Transverse colon (tissue), 4 donors: ENCODE measurements around the gene NAA40. TPM values are rescaled to one million over a fixed set of nuclear protein-coding genes. Genes with fewer than 3 reads are reported as not detected.

Experiments used
- DNase-seq: peaks from one replicate; pipeline ENCODE4 v3.0.0-alpha.2; 2019
- H3K27ac ChIP-seq, 4 donors: fragments of 200-600 bp; sonication (generic); 2 replicates each; pipeline ENCODE4 v1.5.1; 2016 to 2018; ENCODE audit warnings: inconsistent platforms in 4 of 4
- H3K27me3 ChIP-seq: fragments of 200-600 bp; sonication (generic); 2 replicates; pipeline ENCODE4 v1.5.1; 2017; ENCODE audit warnings: inconsistent platforms
- H3K36me3 ChIP-seq, 4 donors: fragments of 200-600 bp; sonication (generic); 2 replicates each; pipeline ENCODE4 v1.5.1; 2017 to 2019; ENCODE audit warnings: inconsistent platforms in 4 of 4
- H3K4me1 ChIP-seq, 4 donors: fragments of 200-600 bp; sonication (generic); 2 replicates each; pipeline ENCODE4 v1.5.1; 2017 to 2020; ENCODE audit warnings: inconsistent platforms in 4 of 4
- H3K4me3 ChIP-seq, 4 donors: fragments of 200-600 bp; sonication (generic); 1 replicate in 1 of 4; 2 replicates in 3 of 4; pipeline versions ENCODE4 v1.5.1 to v1.6.1; 2017 to 2019; ENCODE audit warnings: inconsistent platforms in 4 of 4
- H3K9me3 ChIP-seq, 2 donors: fragments of 200-600 bp; sonication (generic); 2 replicates each; pipeline ENCODE4 v1.5.1; 2017 to 2019; ENCODE audit warnings: inconsistent platforms in 2 of 2
- CTCF ChIP-seq, 5 experiments: fragments of 200-600 bp in 3 of 5; fragments of 450-650 bp in 2 of 5; sonication (generic) in 3 of 5; IDR thresholded peaks; 1 replicate in 2 of 5; 2 replicates in 3 of 5; pipeline ENCODE4 v1.5.1; 2016 to 2017; ENCODE audit warnings: antibody characterized with exemption in 5 of 5, inconsistent platforms in 3 of 5, mild to moderate bottlenecking in 2 of 5, moderate library complexity in 1 of 5
- EP300 ChIP-seq: sonication (generic); formaldehyde crosslinking; IDR thresholded peaks from one replicate; pipeline ENCODE4 v1.6.1; 2017; ENCODE audit warnings: antibody characterized with exemption, low read depth
- POLR2A ChIP-seq: fragments of 450-650 bp; IDR thresholded peaks from one replicate; pipeline ENCODE4 v1.6.1; 2016; ENCODE audit warnings: antibody characterized with exemption, mild to moderate bottlenecking, moderate library complexity
- POLR2AphosphoS5 ChIP-seq, 3 donors: sonication (generic); formaldehyde crosslinking; IDR thresholded peaks; one replicate each; pipeline ENCODE4 v1.6.1; 2016; ENCODE audit warnings: antibody characterized with exemption in 3 of 3
- WGBS, 2 donors: methylation state at CpG; one replicate each; pipeline ENCODE4 v1.1.5; 2018; ENCODE audit warnings: low coverage in 1 of 2; 5-methylcytosine and 5-hydroxymethylcytosine counted together
- in situ Hi-C, 4 donors: fragments of 200-750 bp; cut with MboI; loops; one replicate each; pipeline versions ENCODE4 v1.15.0 to v1.15.1; 2017; ENCODE audit warnings: low sequenced_read_pairs in 3 of 4, low pct_ligation_motif_present in 1 of 4, low pct_unique_long_range_greater_than_20kb in 1 of 4
- intact Hi-C: fragments of 100-400 bp; cut with DNase I; formaldehyde crosslinking; loops from one replicate; pipeline ENCODE4 v1.15.1; 2023; ENCODE audit warnings: low total_unique reads
- total RNA-seq, 4 donors: library from RNA; depleted of rRNA; stranded (reverse); fragments of >200 nt; gene quantifications; one replicate each; pipeline ENCODE4 v1.1.0, GENCODE V29; 2016

Gene NAA40
- total RNA-seq, 4 donors from 2014 or later: 25.8 to 36.6 (median 34.3) TPM

- DNase-seq: no peak
- H3K9me3 ChIP-seq: no peaks in the 10 kb centered on the region
- no peaks in the 10 kb centered on the region for H3K27me3 ChIP-seq
- H3K4me3 ChIP-seq: no peak overlapping the region
- TF ChIP-seq POLR2A: no peak
- TF ChIP-seq POLR2AphosphoS5 (IDR thresholded peaks at IDR 0.05): no peak
- no peak for TF ChIP-seq EP300
- no peak for TF ChIP-seq CTCF (IDR thresholded peaks at IDR 0.05)
- WGBS, 2 donors: 60 to 82% methylated on average over 1 to 10 of the region's 10 CpGs
- peaks cover 15 to 26% (median 20%) of the 10 kb centered on the region in 4 donors for H3K4me1 ChIP-seq
- H3K27ac ChIP-seq: no peak overlapping the region
- no peaks in the 10 kb centered on the region for H3K36me3 ChIP-seq
- in situ Hi-C loops: no loop called here
- intact Hi-C loops: no loop called here
These were observed 39.9 kb downstream of the NAA40 start for GRCh38 chr11:63978551-63979239.

DNA sequence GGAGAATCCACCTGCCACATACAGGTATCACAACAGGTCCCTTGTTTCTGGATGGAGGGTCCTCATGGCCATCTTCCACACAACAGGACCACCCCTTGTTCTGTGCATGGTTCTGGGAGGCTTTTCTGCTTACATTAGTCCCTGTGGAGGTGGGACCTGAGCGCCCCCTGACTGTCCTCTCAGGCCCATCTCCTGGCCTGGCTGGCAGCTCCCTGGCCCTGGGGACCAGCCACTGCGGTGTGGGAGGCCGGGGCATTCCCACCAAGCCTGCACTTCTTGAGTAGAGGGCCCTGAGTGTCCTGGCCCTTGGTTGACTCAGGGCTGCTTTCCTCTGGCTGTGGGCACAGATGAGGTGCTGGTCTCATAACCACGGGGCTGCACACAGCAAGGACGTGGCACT, 40.6 kb downstream of the NAA40 start:
- WGBS, 2 donors: 90 to 100% methylated on average over 2 to 5 of the region's 5 CpGs
- Histone ChIP-seq H3K27ac (no peak overlapping the region), H3K4me3 (no peak overlapping the region), H3K27me3 (no peaks in the 10 kb centered on the region), H3K9me3 (no peaks in the 10 kb centered on the region), H3K36me3 (no peaks in the 10 kb centered on the region), H3K4me1 (peaks cover 15 to 22% (median 18%) of the 10 kb centered on the region in 4 donors)
- intact Hi-C loops: no loop called here
- DNase-seq: no peak
- TF ChIP-seq CTCF (IDR thresholded peaks at IDR 0.05): no peak
- TF ChIP-seq POLR2AphosphoS5 (IDR thresholded peaks at IDR 0.05): no peak
- TF ChIP-seq POLR2A: no peak
- no peak for TF ChIP-seq EP300
- in situ Hi-C loops: no loop called here

- peak; percentile 60 for DNase-seq
- Histone ChIP-seq H3K4me3 (peak overlapping the region; percentile 84 to 100 (median 95)), H3K27ac (peak overlapping the region; percentile 84 to 95 (median 92)), H3K27me3 (no peaks in the 10 kb centered on the region), H3K4me1 (peaks cover 10 to 26% (median 16%) of the 10 kb centered on the region in 4 donors), H3K36me3 (peaks cover 0 to 6% (median 2%) of the 10 kb centered on the region in 4 donors), H3K9me3 (no peaks in the 10 kb centered on the region)
- TF ChIP-seq CTCF (IDR thresholded peaks at IDR 0.05): no peak
- no peak for TF ChIP-seq EP300
- TF ChIP-seq POLR2AphosphoS5 (IDR thresholded peaks at IDR 0.05): no peak
- no peak for TF ChIP-seq POLR2A
- intact Hi-C loops (no loop called here), in situ Hi-C loops (no loop called here)
- WGBS, 2 donors: 0% methylated on average over 18 of the region's 18 CpGs; no CpG with 5 or more reads in 1 of the 2 donors
These were observed 47.0 kb downstream of the NAA40 start for GRCh38 chr11:63985812-63986155.

GRCh38 chr11:63986156-63986931, 47.5 kb downstream of the NAA40 start, which contains the start of gene OTUB1:
Gene OTUB1 (plus strand): TSS chr11:63986438. CDS start chr11:63986457, 19 bp downstream.
- DNase-seq: peak; percentile 95
- intact Hi-C loops: no loop called here
- WGBS, 2 donors: 2% methylated on average over 34 of the region's 63 CpGs; no CpG with 5 or more reads in 1 of the 2 donors
- peaks cover 0 to 6% (median 2%) of the 10 kb centered on the region in 4 donors for H3K36me3 ChIP-seq
- peak within 1 kb of the TSS; percentile 84 to 95 (median 92) for H3K27ac ChIP-seq
- TF ChIP-seq POLR2A (peak; percentile 73), CTCF (IDR thresholded peaks at IDR 0.05) (no peak), POLR2AphosphoS5 (IDR thresholded peaks at IDR 0.05) (peak; percentile 69 to 84 (median 82)), EP300 (no peak)
- in situ Hi-C loops: no loop called here
- H3K4me3 ChIP-seq: peak within 1 kb of the TSS; percentile 84 to 100 (median 95)
- H3K27me3 ChIP-seq: no peaks in the 10 kb centered on the region
- H3K4me1 ChIP-seq: peaks cover 10 to 26% (median 16%) of the 10 kb centered on the region in 4 donors
- H3K9me3 ChIP-seq: no peaks in the 10 kb centered on the region
